ENCODE measurements around the gene WDR89.
"Not testable (repeated sequence)": the region's sequence is repeated elsewhere in the genome, so short reads cannot be mapped to it uniquely, and the experiment has no call there.

Gene WDR89

GRCh38 chr14:63654346-63654745, 12.7 kb upstream of the WDR89 start:
- WGBS (ENCODE audit: insufficient coverage, insufficient read length), result no CpG with 5 or more reads among the region's 2 CpGs

GRCh38 chr14:63652406-63652805, 10.7 kb upstream of the WDR89 start:
- H3K27me3 ChIP-seq (ENCODE audit: control insufficient read depth, insufficient read depth, low read length), result no peaks in the 10 kb centered on the region
- H3K27ac ChIP-seq (ENCODE audit: low read length), result no peak overlapping the region
- WGBS (ENCODE audit: insufficient coverage, insufficient read length), result no CpG with 5 or more reads among the region's 3 CpGs
- DNase-seq (ENCODE audit: low read depth, low spot score), result no peak
- H3K4me1 ChIP-seq (ENCODE audit: control insufficient read depth, insufficient read depth, low read length), result no peaks in the 10 kb centered on the region
- H3K9me3 ChIP-seq (ENCODE audit: control insufficient read depth, insufficient read depth, low read length), result no peaks in the 10 kb centered on the region
- no peak overlapping the region for H3K4me3 ChIP-seq (ENCODE audit: low read length)
- H3K36me3 ChIP-seq (ENCODE audit: control insufficient read depth, insufficient read depth, low read length), result no peaks in the 10 kb centered on the region

More at GRCh38 chr14:63654346-63654745, 12.7 kb upstream of the WDR89 start:
- Histone ChIP-seq H3K4me3 (ENCODE audit: low read length) (no peak overlapping the region), H3K27me3 (ENCODE audit: control insufficient read depth, insufficient read depth, low read length) (no peaks in the 10 kb centered on the region), H3K27ac (ENCODE audit: low read length) (no peak overlapping the region), H3K9me3 (ENCODE audit: control insufficient read depth, insufficient read depth, low read length) (no peaks in the 10 kb centered on the region), H3K36me3 (ENCODE audit: control insufficient read depth, insufficient read depth, low read length) (no peaks in the 10 kb centered on the region), H3K4me1 (ENCODE audit: control insufficient read depth, insufficient read depth, low read length) (no peaks in the 10 kb centered on the region)
- DNase-seq (ENCODE audit: low read depth, low spot score), result no peak

- Histone ChIP-seq H3K27me3 (ENCODE audit: control insufficient read depth, insufficient read depth, low read length) (no peaks in the 10 kb centered on the region), H3K9me3 (ENCODE audit: control insufficient read depth, insufficient read depth, low read length) (no peaks in the 10 kb centered on the region), H3K36me3 (ENCODE audit: control insufficient read depth, insufficient read depth, low read length) (no peaks in the 10 kb centered on the region), H3K4me3 (ENCODE audit: low read length) (no peak overlapping the region), H3K27ac (ENCODE audit: low read length) (no peak overlapping the region), H3K4me1 (ENCODE audit: control insufficient read depth, insufficient read depth, low read length) (no peaks in the 10 kb centered on the region)
- DNase-seq (ENCODE audit: low read depth, low spot score), result no peak
- WGBS (ENCODE audit: insufficient coverage, insufficient read length), result no CpG with 5 or more reads among the region's 3 CpGs
Observed at GRCh38 chr14:63650256-63650952, 8.7 kb upstream of the WDR89 start.

GRCh38 chr14:63647696-63648410, 6.2 kb upstream of the WDR89 start:
- Histone ChIP-seq H3K4me3 (ENCODE audit: low read length) (no peak overlapping the region), H3K9me3 (ENCODE audit: control insufficient read depth, insufficient read depth, low read length) (no peaks in the 10 kb centered on the region), H3K27me3 (ENCODE audit: control insufficient read depth, insufficient read depth, low read length) (no peaks in the 10 kb centered on the region), H3K27ac (ENCODE audit: low read length) (no peak overlapping the region), H3K36me3 (ENCODE audit: control insufficient read depth, insufficient read depth, low read length) (no peaks in the 10 kb centered on the region), H3K4me1 (ENCODE audit: control insufficient read depth, insufficient read depth, low read length) (no peaks in the 10 kb centered on the region)
- WGBS (ENCODE audit: insufficient coverage, insufficient read length), result no CpG with 5 or more reads among the region's 6 CpGs
- DNase-seq (ENCODE audit: low read depth, low spot score), result no peak

- no peak for DNase-seq (ENCODE audit: low read depth, low spot score)
Observed at GRCh38 chr14:63644741-63645140, 3.1 kb upstream of the WDR89 start.

GRCh38 chr14:63642656-63643382, 1.1 kb upstream of the WDR89 start:
- Histone ChIP-seq H3K36me3 (ENCODE audit: control insufficient read depth, insufficient read depth, low read length) (no peaks in the 10 kb centered on the region), H3K27ac (ENCODE audit: low read length) (no peak overlapping the region), H3K4me3 (ENCODE audit: low read length) (peak overlapping the region; percentile 64; the same call in 1 of the 2 replicates), H3K9me3 (ENCODE audit: control insufficient read depth, insufficient read depth, low read length) (no peaks in the 10 kb centered on the region), H3K4me1 (ENCODE audit: control insufficient read depth, insufficient read depth, low read length) (no peaks in the 10 kb centered on the region), H3K27me3 (ENCODE audit: control insufficient read depth, insufficient read depth, low read length) (no peaks in the 10 kb centered on the region)
- no peak for DNase-seq (ENCODE audit: low read depth, low spot score)
- WGBS (ENCODE audit: insufficient coverage, insufficient read length), result 100% methylated on average over 4 of the region's 8 CpGs

More at GRCh38 chr14:63644741-63645140, 3.1 kb upstream of the WDR89 start:
- no peak overlapping the region for H3K4me3 ChIP-seq (ENCODE audit: low read length)
- no CpG with 5 or more reads among the region's 2 CpGs for WGBS (ENCODE audit: insufficient coverage, insufficient read length)
- H3K9me3 ChIP-seq (ENCODE audit: control insufficient read depth, insufficient read depth, low read length), result no peaks in the 10 kb centered on the region
- no peak overlapping the region for H3K27ac ChIP-seq (ENCODE audit: low read length)
- no peaks in the 10 kb centered on the region for H3K4me1 ChIP-seq (ENCODE audit: control insufficient read depth, insufficient read depth, low read length)
- H3K36me3 ChIP-seq (ENCODE audit: control insufficient read depth, insufficient read depth, low read length), result no peaks in the 10 kb centered on the region
- no peaks in the 10 kb centered on the region for H3K27me3 ChIP-seq (ENCODE audit: control insufficient read depth, insufficient read depth, low read length)

GRCh38 chr14:63642229-63642611, 549 bp upstream of the WDR89 start:
- no peaks in the 10 kb centered on the region for H3K27me3 ChIP-seq (ENCODE audit: control insufficient read depth, insufficient read depth, low read length)
- no peak overlapping the region for H3K27ac ChIP-seq (ENCODE audit: low read length)
- H3K36me3 ChIP-seq (ENCODE audit: control insufficient read depth, insufficient read depth, low read length), result no peaks in the 10 kb centered on the region
- no CpG with 5 or more reads among the region's 12 CpGs for WGBS (ENCODE audit: insufficient coverage, insufficient read length)
- no peaks in the 10 kb centered on the region for H3K4me1 ChIP-seq (ENCODE audit: control insufficient read depth, insufficient read depth, low read length)
- no peaks in the 10 kb centered on the region for H3K9me3 ChIP-seq (ENCODE audit: control insufficient read depth, insufficient read depth, low read length)
- H3K4me3 ChIP-seq (ENCODE audit: low read length), result peak overlapping the region; percentile 64; the same call in 1 of the 2 replicates
- peak; percentile 73 for DNase-seq (ENCODE audit: low read depth, low spot score)

- Histone ChIP-seq H3K9me3 (ENCODE audit: control insufficient read depth, insufficient read depth, low read length) (no peaks in the 10 kb centered on the region), H3K27me3 (ENCODE audit: control insufficient read depth, insufficient read depth, low read length) (no peaks in the 10 kb centered on the region), H3K4me1 (ENCODE audit: control insufficient read depth, insufficient read depth, low read length) (no peaks in the 10 kb centered on the region), H3K36me3 (ENCODE audit: control insufficient read depth, insufficient read depth, low read length) (no peaks in the 10 kb centered on the region), H3K27ac (ENCODE audit: low read length) (no peak overlapping the region), H3K4me3 (ENCODE audit: low read length) (no peak overlapping the region)
- DNase-seq (ENCODE audit: low read depth, low spot score), result no peak
- WGBS (ENCODE audit: insufficient coverage, insufficient read length), result no CpG with 5 or more reads among the region's 1 CpG
Observed at GRCh38 chr14:63638493-63638892, 3.2 kb downstream of the WDR89 start.

GRCh38 chr14:63636094-63636635, 5.5 kb downstream of the WDR89 start:
- H3K4me1 ChIP-seq (ENCODE audit: control insufficient read depth, insufficient read depth, low read length); H3K27ac ChIP-seq (ENCODE audit: low read length); H3K36me3 ChIP-seq (ENCODE audit: control insufficient read depth, insufficient read depth, low read length); H3K27me3 ChIP-seq (ENCODE audit: control insufficient read depth, insufficient read depth, low read length); H3K9me3 ChIP-seq (ENCODE audit: control insufficient read depth, insufficient read depth, low read length); H3K4me3 ChIP-seq (ENCODE audit: low read length); DNase-seq (ENCODE audit: low read depth, low spot score): not testable (repeated sequence)
- WGBS (ENCODE audit: insufficient coverage, insufficient read length), result no CpG with 5 or more reads among the region's 4 CpGs

GRCh38 chr14:63633801-63634200, 7.9 kb downstream of the WDR89 start:
- no peaks in the 10 kb centered on the region for H3K9me3 ChIP-seq (ENCODE audit: control insufficient read depth, insufficient read depth, low read length)
- H3K4me3 ChIP-seq (ENCODE audit: low read length), result no peak overlapping the region
- no peak overlapping the region for H3K27ac ChIP-seq (ENCODE audit: low read length)
- H3K4me1 ChIP-seq (ENCODE audit: control insufficient read depth, insufficient read depth, low read length), result no peaks in the 10 kb centered on the region
- no CpG with 5 or more reads among the region's 7 CpGs for WGBS (ENCODE audit: insufficient coverage, insufficient read length)
- no peaks in the 10 kb centered on the region for H3K27me3 ChIP-seq (ENCODE audit: control insufficient read depth, insufficient read depth, low read length)
- H3K36me3 ChIP-seq (ENCODE audit: control insufficient read depth, insufficient read depth, low read length), result no peaks in the 10 kb centered on the region
- no peak for DNase-seq (ENCODE audit: low read depth, low spot score)
